H1 (cell line): ENCODE data around the gene SLC6A7.

ENCODE experiments used
- ATF2 ChIP-seq: IDR thresholded peaks from 2 replicates; pipeline ENCODE4 v1.6.1; 2012; ENCODE audit warnings: low read length, inconsistent platforms
- CBX5 ChIP-seq: fragments of 300-800, 300-1000 bp; sonication (generic); IDR thresholded peaks from 2 replicates; pipeline ENCODE4 v1.7.1; 2016; ENCODE audit warnings: antibody characterized with exemption, low read length, low read depth
- CREB1 ChIP-seq: IDR thresholded peaks from 2 replicates; pipeline ENCODE4 v1.6.1; 2012; ENCODE audit warnings: inconsistent platforms
- EP300 ChIP-seq, 2 experiments: IDR thresholded peaks; 1 replicate in 1 of 2; 2 replicates in 1 of 2; pipeline ENCODE4 v1.6.1; 2011 to 2012; ENCODE audit warnings: low read depth in 2 of 2, low read length in 2 of 2, mild to moderate bottlenecking in 2 of 2, borderline replicate concordance in 1 of 2, inconsistent platforms in 1 of 2, moderate library complexity in 1 of 2
- JUND ChIP-seq: IDR thresholded peaks from 2 replicates; pipeline ENCODE4 v1.6.1; 2011; ENCODE audit warnings: mild to moderate bottlenecking, improper control_type of control experiment, low read length
- MAX ChIP-seq: IDR thresholded peaks from 2 replicates; pipeline ENCODE4 v1.6.1; 2012; ENCODE audit warnings: inconsistent platforms
- POLR2A ChIP-seq, 2 experiments: IDR thresholded peaks; 1 replicate in 1 of 2; 2 replicates in 1 of 2; pipeline ENCODE4 v1.6.1; 2011; ENCODE audit warnings: low read depth in 2 of 2, low read length in 2 of 2, mild to moderate bottlenecking in 2 of 2; ENCODE audit errors: control extremely low read depth in 1 of 2
- SIRT6 ChIP-seq: IDR thresholded peaks from one replicate; pipeline ENCODE4 v1.7.1; 2012; ENCODE audit warnings: low read length, inconsistent platforms
- TAF1 ChIP-seq: IDR thresholded peaks from 2 replicates; pipeline ENCODE4 v1.6.1; 2011; ENCODE audit warnings: mild to moderate bottlenecking, low read depth, low read length
- YY1 ChIP-seq: IDR thresholded peaks from 2 replicates; pipeline ENCODE4 v1.6.1; 2011; ENCODE audit warnings: low read depth, mild to moderate bottlenecking, low read length
- TF ChIP-seq, protein P1 (sequence below), 3 experiments: IDR thresholded peaks; 1 replicate in 2 of 3; 2 replicates in 1 of 3; pipeline versions ENCODE4 v1.5.1 to v1.6.1; 2011; ENCODE audit warnings: low read length in 3 of 3, mild to moderate bottlenecking in 3 of 3, inconsistent platforms in 2 of 3, low read depth in 1 of 3, moderate library complexity in 1 of 3; ENCODE audit not compliant: insufficient read depth in 1 of 3; ENCODE audit errors: control extremely low read depth in 1 of 3

DNA sequence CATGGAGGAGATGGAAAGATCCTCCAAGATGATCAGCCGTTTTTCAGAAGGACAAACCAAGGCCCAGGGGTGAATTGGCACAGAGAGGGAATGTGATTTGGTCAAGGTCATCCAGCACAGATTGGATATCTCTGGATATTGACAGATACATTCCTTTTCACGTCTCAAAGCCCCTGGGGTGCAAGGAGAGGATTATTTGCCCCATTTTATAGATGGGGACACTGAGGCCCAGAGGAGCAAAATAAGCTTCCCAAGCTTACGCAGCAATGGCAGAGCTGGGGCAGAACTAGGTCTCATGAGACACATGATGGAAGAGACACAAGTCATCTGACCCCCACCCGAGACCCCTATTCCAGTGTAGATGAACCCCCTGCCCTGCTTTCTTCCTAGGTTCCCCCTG lies 33.3 kb upstream of the SLC6A7 start:
- TF ChIP-seq CREB1 (no peak), CBX5 (no peak), MAX (no peak), TAF1 (no peak), SIRT6 (no peak), JUND (no peak), EP300 (IDR thresholded peaks at IDR 0.05; ENCODE audit: borderline replicate concordance in 1 of 2, low read depth in 2 of 2, low read length in 2 of 2) (no peak), ATF2 (no peak), YY1 (no peak), POLR2A (IDR thresholded peaks at IDR 0.05; ENCODE audit: control extremely low read depth in 1 of 2, low read depth in 2 of 2, low read length in 2 of 2) (no peak)
- TF ChIP-seq, protein P1, sequence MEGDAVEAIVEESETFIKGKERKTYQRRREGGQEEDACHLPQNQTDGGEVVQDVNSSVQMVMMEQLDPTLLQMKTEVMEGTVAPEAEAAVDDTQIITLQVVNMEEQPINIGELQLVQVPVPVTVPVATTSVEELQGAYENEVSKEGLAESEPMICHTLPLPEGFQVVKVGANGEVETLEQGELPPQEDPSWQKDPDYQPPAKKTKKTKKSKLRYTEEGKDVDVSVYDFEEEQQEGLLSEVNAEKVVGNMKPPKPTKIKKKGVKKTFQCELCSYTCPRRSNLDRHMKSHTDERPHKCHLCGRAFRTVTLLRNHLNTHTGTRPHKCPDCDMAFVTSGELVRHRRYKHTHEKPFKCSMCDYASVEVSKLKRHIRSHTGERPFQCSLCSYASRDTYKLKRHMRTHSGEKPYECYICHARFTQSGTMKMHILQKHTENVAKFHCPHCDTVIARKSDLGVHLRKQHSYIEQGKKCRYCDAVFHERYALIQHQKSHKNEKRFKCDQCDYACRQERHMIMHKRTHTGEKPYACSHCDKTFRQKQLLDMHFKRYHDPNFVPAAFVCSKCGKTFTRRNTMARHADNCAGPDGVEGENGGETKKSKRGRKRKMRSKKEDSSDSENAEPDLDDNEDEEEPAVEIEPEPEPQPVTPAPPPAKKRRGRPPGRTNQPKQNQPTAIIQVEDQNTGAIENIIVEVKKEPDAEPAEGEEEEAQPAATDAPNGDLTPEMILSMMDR (IDR thresholded peaks at IDR 0.05; ENCODE audit: control extremely low read depth in 1 of 3, insufficient read depth in 1 of 3, low read depth in 1 of 3, low read length in 3 of 3), result no peak
